CD14-positive monocyte (primary cell): ENCODE data around the gene MYOCD. TPM values are rescaled to one million over a fixed set of nuclear protein-coding genes. Genes with fewer than 3 reads are reported as not detected.

Experiments
- DNase-seq, 3 donors: peaks; one replicate each; pipeline ENCODE4 v3.0.0-alpha.2; 2011 to 2022
- H2AFZ ChIP-seq: 2 replicates; pipeline ENCODE4 v1.6.0; 2012; ENCODE audit warnings: mild to moderate bottlenecking, low read depth, low read length, inconsistent platforms; ENCODE audit not compliant: insufficient read depth, poor library complexity, severe bottlenecking
- H3K27ac ChIP-seq, 2 donors: 1 replicate in 1 of 2; 2 replicates in 1 of 2; pipeline ENCODE4 v1.5.1; 2012 to 2013; ENCODE audit warnings: low read length in 2 of 2, control low read depth in 1 of 2, inconsistent platforms in 1 of 2, low read depth in 1 of 2, mild to moderate bottlenecking in 1 of 2
- H3K27me3 ChIP-seq, 2 donors: one replicate each; pipeline versions ENCODE4 v1.6.0 to v1.6.1; 2011 to 2013; ENCODE audit warnings: low read length in 2 of 2; ENCODE audit not compliant: control insufficient read depth in 2 of 2, insufficient read depth in 2 of 2
- H3K36me3 ChIP-seq, 2 donors: replicated peaks in 1 of 2; 1 replicate in 1 of 2; 2 replicates in 1 of 2; pipeline versions ENCODE4 v1.5.1 to v1.6.1; 2012 to 2013; ENCODE audit warnings: low read length in 2 of 2, control low read depth in 1 of 2, inconsistent platforms in 1 of 2, mild to moderate bottlenecking in 1 of 2; ENCODE audit not compliant: insufficient read depth in 2 of 2, control insufficient read depth in 1 of 2
- H3K4me1 ChIP-seq, 2 donors: 1 replicate in 1 of 2; 2 replicates in 1 of 2; pipeline versions ENCODE4 v1.5.1 to v1.6.1; 2012 to 2013; ENCODE audit warnings: low read length in 2 of 2, control low read depth in 1 of 2, inconsistent platforms in 1 of 2, mild to moderate bottlenecking in 1 of 2, moderate library complexity in 1 of 2; ENCODE audit not compliant: insufficient read depth in 2 of 2, control insufficient read depth in 1 of 2
- H3K4me2 ChIP-seq: replicated peaks from 2 replicates; pipeline ENCODE3; 2012; ENCODE audit warnings: low read length, moderate library complexity, mild to moderate bottlenecking; ENCODE audit not compliant: poor library complexity, severe bottlenecking; ENCODE audit errors: extremely low read depth
- H3K4me3 ChIP-seq, 3 experiments: fragments of 200-600 bp in 1 of 3; sonication (generic) in 1 of 3; replicated peaks in 1 of 3; 1 replicate in 2 of 3; 2 replicates in 1 of 3; pipeline ENCODE4 v1.5.1; 2011 to 2013; ENCODE audit warnings: low read length in 3 of 3, mild to moderate bottlenecking in 3 of 3, control low read depth in 2 of 3, low read depth in 2 of 3, inconsistent platforms in 1 of 3, moderate library complexity in 1 of 3
- H3K79me2 ChIP-seq: 2 replicates; pipeline ENCODE4 v1.6.0; 2012; ENCODE audit warnings: mild to moderate bottlenecking, control low read depth, inconsistent platforms, low read length, moderate library complexity; ENCODE audit not compliant: insufficient read depth
- H3K9ac ChIP-seq: 2 replicates; pipeline ENCODE4 v1.6.0; 2017; ENCODE audit warnings: low read length, mild to moderate bottlenecking; ENCODE audit not compliant: insufficient read depth, poor library complexity, severe bottlenecking
- H3K9me3 ChIP-seq, 2 donors: replicated peaks in 1 of 2; 1 replicate in 1 of 2; 2 replicates in 1 of 2; pipeline versions ENCODE4 v1.5.1 to v1.6.1; 2012 to 2013; ENCODE audit warnings: low read length in 2 of 2, control low read depth in 1 of 2; ENCODE audit not compliant: control insufficient read depth in 1 of 2, insufficient read depth in 1 of 2
- H4K20me1 ChIP-seq: 2 replicates; pipeline ENCODE4 v1.6.0; 2012; ENCODE audit warnings: mild to moderate bottlenecking, low read length, control low read depth, moderate library complexity; ENCODE audit not compliant: insufficient read depth
- H3K27ac Mint-ChIP-seq, 7 donors: one replicate each; pipeline ENCODE4 v1.8.0; 2020; ENCODE audit warnings: mild to moderate bottlenecking in 7 of 7, mixed read lengths in 7 of 7, moderate library complexity in 6 of 7, inconsistent platforms in 2 of 7
- H3K27me3 Mint-ChIP-seq, 3 donors: one replicate each; pipeline ENCODE4 v1.8.0; 2021 to 2022; ENCODE audit warnings: low read depth in 3 of 3, mild to moderate bottlenecking in 3 of 3, mixed read lengths in 3 of 3, moderate library complexity in 3 of 3, inconsistent platforms in 1 of 3
- H3K36me3 Mint-ChIP-seq, 2 donors: one replicate each; pipeline ENCODE4 v1.8.0; 2020; ENCODE audit warnings: mixed read lengths in 2 of 2, inconsistent platforms in 1 of 2, mild to moderate bottlenecking in 1 of 2
- H3K4me1 Mint-ChIP-seq: one replicate; pipeline ENCODE4 v1.8.0; 2020; ENCODE audit warnings: mild to moderate bottlenecking, mixed read lengths
- H3K4me3 Mint-ChIP-seq, 2 donors: one replicate each; pipeline ENCODE4 v1.8.0; 2020; ENCODE audit warnings: mild to moderate bottlenecking in 2 of 2, mixed read lengths in 2 of 2, moderate library complexity in 1 of 2
- H3K9me3 Mint-ChIP-seq, 7 donors: one replicate each; pipeline ENCODE4 v1.8.0; 2020 to 2022; ENCODE audit warnings: mixed read lengths in 7 of 7, mild to moderate bottlenecking in 6 of 7, moderate library complexity in 6 of 7, inconsistent platforms in 2 of 7
- WGBS: methylation state at CpG from one replicate; pipeline ENCODE4 v1.1.5; 2013; ENCODE audit warnings: missing lambda C conversion rate; ENCODE audit not compliant: insufficient coverage; 5-methylcytosine and 5-hydroxymethylcytosine counted together
- intact Hi-C, 2 donors: fragments of 100-400 bp; cut with micrococcal nuclease; formaldehyde crosslinking; loops; one replicate each; pipeline versions ENCODE4 v1.15.0 to v1.15.1; 2023
- polyA plus RNA-seq, 3 donors: library from polyadenylated mRNA; depleted of rRNA in 1 of 3; unstranded in 2 of 3; stranded (reverse) in 1 of 3; fragments of 300-500 nt in 2 of 3; fragments of >200 nt in 1 of 3; fragmentation: Illumina TruSeq in 2 of 3; gene quantifications; 1 replicate in 2 of 3; 2 replicates in 1 of 3; pipeline ENCODE4 v1.2.3, GENCODE V29; 2012 to 2021
- TF ChIP-seq, protein P1 (sequence below): fragments of 200-600 bp; IDR thresholded peaks from one replicate; pipeline ENCODE4 v1.8.0; 2022; ENCODE audit warnings: antibody characterized with exemption, mild to moderate bottlenecking

Gene MYOCD
- polyA plus RNA-seq, 3 donors: not detected

- Mint-ChIP-seq H3K27me3 (peaks cover 0 to 3% (median 3%) of the 10 kb centered on the region in 3 donors), H3K9me3 (peaks cover 0 to 6% (median 2%) of the 10 kb centered on the region in 7 donors), H3K4me1 (no peaks in the 10 kb centered on the region), H3K4me3 (no peak overlapping the region), H3K36me3 (no peaks in the 10 kb centered on the region), H3K27ac (no peak overlapping the region)
- TF ChIP-seq, protein P1, sequence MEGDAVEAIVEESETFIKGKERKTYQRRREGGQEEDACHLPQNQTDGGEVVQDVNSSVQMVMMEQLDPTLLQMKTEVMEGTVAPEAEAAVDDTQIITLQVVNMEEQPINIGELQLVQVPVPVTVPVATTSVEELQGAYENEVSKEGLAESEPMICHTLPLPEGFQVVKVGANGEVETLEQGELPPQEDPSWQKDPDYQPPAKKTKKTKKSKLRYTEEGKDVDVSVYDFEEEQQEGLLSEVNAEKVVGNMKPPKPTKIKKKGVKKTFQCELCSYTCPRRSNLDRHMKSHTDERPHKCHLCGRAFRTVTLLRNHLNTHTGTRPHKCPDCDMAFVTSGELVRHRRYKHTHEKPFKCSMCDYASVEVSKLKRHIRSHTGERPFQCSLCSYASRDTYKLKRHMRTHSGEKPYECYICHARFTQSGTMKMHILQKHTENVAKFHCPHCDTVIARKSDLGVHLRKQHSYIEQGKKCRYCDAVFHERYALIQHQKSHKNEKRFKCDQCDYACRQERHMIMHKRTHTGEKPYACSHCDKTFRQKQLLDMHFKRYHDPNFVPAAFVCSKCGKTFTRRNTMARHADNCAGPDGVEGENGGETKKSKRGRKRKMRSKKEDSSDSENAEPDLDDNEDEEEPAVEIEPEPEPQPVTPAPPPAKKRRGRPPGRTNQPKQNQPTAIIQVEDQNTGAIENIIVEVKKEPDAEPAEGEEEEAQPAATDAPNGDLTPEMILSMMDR: no peak
- Histone ChIP-seq H3K9me3 (no peaks in the 10 kb centered on the region), H3K4me1 (no peaks in the 10 kb centered on the region), H4K20me1 (no peaks in the 10 kb centered on the region), H3K36me3 (no peaks in the 10 kb centered on the region), H3K4me2 (no peak overlapping the region), H3K27me3 (no peaks in the 10 kb centered on the region), H3K9ac (no peak overlapping the region), H3K27ac (no peak overlapping the region), H3K79me2 (no peaks in the 10 kb centered on the region), H2AFZ (no peak overlapping the region), H3K4me3 (no peak overlapping the region)
- intact Hi-C loops: no loop called here
- no peak for DNase-seq
Observed at GRCh38 chr17:12644623-12645022, 21.1 kb upstream of the MYOCD start.

DNA sequence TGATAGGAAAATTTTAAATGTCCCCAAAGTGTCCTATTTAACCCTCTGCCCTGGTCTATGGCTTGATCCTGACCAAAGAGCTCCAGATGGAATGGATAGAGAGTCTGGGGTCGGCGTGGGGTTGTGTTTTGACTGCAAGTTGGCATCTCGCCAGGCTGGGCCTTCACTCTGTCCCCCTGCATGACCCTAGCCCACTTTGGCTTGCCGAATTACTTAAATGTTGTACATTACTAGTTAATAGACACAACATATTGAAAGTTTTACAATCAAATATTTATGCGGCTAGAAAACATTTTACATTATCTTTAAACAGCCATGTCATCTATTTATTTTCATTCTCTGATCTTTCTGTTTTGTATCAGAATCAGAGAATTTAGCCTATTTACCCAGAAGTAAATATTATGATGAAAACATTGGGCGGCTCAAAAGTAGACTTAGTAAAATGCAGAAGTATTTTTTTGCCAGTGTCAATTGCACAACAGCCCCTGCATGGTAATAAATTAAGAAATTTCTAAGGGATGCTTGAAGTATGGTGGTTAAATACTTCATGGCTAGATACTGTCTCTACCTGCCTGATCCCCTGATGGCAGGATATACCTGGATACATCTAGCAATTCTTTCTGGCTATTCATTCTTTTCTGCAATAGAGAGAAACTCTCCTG is 18.8 kb upstream of the MYOCD start:
- Mint-ChIP-seq H3K27ac (no peak overlapping the region), H3K36me3 (no peaks in the 10 kb centered on the region), H3K4me1 (no peaks in the 10 kb centered on the region), H3K4me3 (no peak overlapping the region), H3K27me3 (peaks cover 0 to 3% (median 3%) of the 10 kb centered on the region in 3 donors), H3K9me3 (peaks cover 0 to 3% (median 2%) of the 10 kb centered on the region in 7 donors)
- no CpG with 5 or more reads among the region's 6 CpGs for WGBS
- H3K27me3 ChIP-seq: no peaks in the 10 kb centered on the region
- no peaks in the 10 kb centered on the region for H3K9me3 ChIP-seq
- no peak overlapping the region for H3K27ac ChIP-seq
- no peak overlapping the region for H3K4me2 ChIP-seq
- H3K4me3 ChIP-seq: no peak overlapping the region
- intact Hi-C loops: no loop called here
- H3K79me2 ChIP-seq: no peaks in the 10 kb centered on the region
- no peak overlapping the region for H2AFZ ChIP-seq
- DNase-seq: no peak
- H3K9ac ChIP-seq: no peak overlapping the region
- H3K4me1 ChIP-seq: no peaks in the 10 kb centered on the region
- no peaks in the 10 kb centered on the region for H4K20me1 ChIP-seq
- no peaks in the 10 kb centered on the region for H3K36me3 ChIP-seq
- TF ChIP-seq, protein P1: no peak
